Astrocyte (in vitro differentiated cells and primary cell): Measurements from ENCODE around the gene DMRTA2. TPM values are rescaled to one million over a fixed set of nuclear protein-coding genes. Genes with fewer than 3 reads are reported as not detected.

ENCODE experiments used
- DNase-seq: peaks from one replicate; pipeline ENCODE4 v3.0.0-alpha.2; 2010; ENCODE audit warnings: low read depth
- FAIRE-seq: peaks from 2 replicates; lab custom pipeline; 2011; peaks lifted over from hg19 to GRCh38; lab: Jason Lieb, UNC
- H2AFZ ChIP-seq: 2 replicates; pipeline ENCODE4 v1.6.0; 2012; ENCODE audit warnings: low read depth, low read length, inconsistent platforms
- H3K27ac ChIP-seq: 2 replicates; pipeline ENCODE4 v1.5.1; 2011; ENCODE audit warnings: low read depth, low read length, inconsistent platforms
- H3K27me3 ChIP-seq: 2 replicates; pipeline ENCODE4 v1.6.0; 2011; ENCODE audit warnings: low read length, inconsistent platforms; ENCODE audit not compliant: insufficient read depth
- H3K36me3 ChIP-seq: 2 replicates; pipeline ENCODE4 v1.5.1; 2011; ENCODE audit warnings: low read length, inconsistent platforms; ENCODE audit not compliant: insufficient read depth
- H3K4me1 ChIP-seq: 2 replicates; pipeline ENCODE4 v1.5.1; 2011; ENCODE audit warnings: low read length, inconsistent platforms; ENCODE audit not compliant: insufficient read depth
- H3K4me2 ChIP-seq: 2 replicates; pipeline ENCODE4 v1.6.0; 2012; ENCODE audit warnings: low read length, inconsistent platforms
- H3K4me3 ChIP-seq: 2 replicates; pipeline ENCODE4 v1.5.1; 2011; ENCODE audit warnings: low read depth, mild to moderate bottlenecking, low read length, inconsistent platforms; ENCODE audit not compliant: insufficient read depth
- H3K79me2 ChIP-seq: 2 replicates; pipeline ENCODE4 v1.6.0; 2012; ENCODE audit warnings: mild to moderate bottlenecking, low read length, inconsistent platforms; ENCODE audit not compliant: insufficient read depth
- H3K9ac ChIP-seq: 2 replicates; pipeline ENCODE4 v1.6.0; 2012; ENCODE audit warnings: mild to moderate bottlenecking, low read length, inconsistent platforms
- H3K9me3 ChIP-seq: 2 replicates; pipeline ENCODE4 v1.5.1; 2012; ENCODE audit warnings: low read depth, mild to moderate bottlenecking, low read length, inconsistent platforms; ENCODE audit not compliant: insufficient read depth
- H4K20me1 ChIP-seq: 2 replicates; pipeline ENCODE4 v1.6.0; 2012; ENCODE audit warnings: low read length, inconsistent platforms; ENCODE audit not compliant: insufficient read depth
- H3K27ac Mint-ChIP-seq: one replicate; pipeline ENCODE4 v1.8.0; 2021; ENCODE audit warnings: mild to moderate bottlenecking, mixed read lengths; ENCODE audit not compliant: unreplicated experiment
- H3K27me3 Mint-ChIP-seq: one replicate; pipeline ENCODE4 v1.8.0; 2021; ENCODE audit warnings: low read depth, mixed read lengths; ENCODE audit not compliant: unreplicated experiment
- H3K36me3 Mint-ChIP-seq: one replicate; pipeline ENCODE4 v1.8.0; 2021; ENCODE audit warnings: low read depth, mixed read lengths; ENCODE audit not compliant: unreplicated experiment
- H3K4me1 Mint-ChIP-seq: one replicate; pipeline ENCODE4 v1.8.0; 2021; ENCODE audit warnings: low read depth, mixed read lengths; ENCODE audit not compliant: unreplicated experiment
- H3K4me3 Mint-ChIP-seq: one replicate; pipeline ENCODE4 v1.8.0; 2021; ENCODE audit warnings: mild to moderate bottlenecking, moderate library complexity, mixed read lengths; ENCODE audit not compliant: unreplicated experiment
- H3K9me3 Mint-ChIP-seq: one replicate; pipeline ENCODE4 v1.8.0; 2021; ENCODE audit warnings: mild to moderate bottlenecking, mixed read lengths; ENCODE audit not compliant: unreplicated experiment
- CTCF ChIP-seq: IDR thresholded peaks from 2 replicates; pipeline ENCODE4 v1.5.1; 2011; ENCODE audit warnings: low read depth, mild to moderate bottlenecking, inconsistent platforms, low read length, moderate library complexity; ENCODE audit not compliant: insufficient read depth
- EZH2 ChIP-seq: IDR thresholded peaks from 2 replicates; pipeline ENCODE4 v1.6.1; 2012; ENCODE audit warnings: mild to moderate bottlenecking, low read length, inconsistent platforms; ENCODE audit not compliant: insufficient read depth
- total RNA-seq: library from RNA; stranded (reverse); gene quantifications from 2 replicates; pipeline ENCODE4 v1.2.1, GENCODE V29; 2021

The DMRTA2 gene
- total RNA-seq, 1 donor from 2014 or later: not detected

GRCh38 chr1:50421768-50422674, 1.2 kb downstream of the DMRTA2 start:
- no peak for TF ChIP-seq CTCF
- TF ChIP-seq EZH2: peak; percentile 20
- Histone ChIP-seq H3K9ac (peak overlapping the region; percentile 74), H3K4me2 (peak overlapping the region; percentile 82), H3K36me3 (no peaks in the 10 kb centered on the region), H3K27ac (peak overlapping the region; percentile 33), H4K20me1 (peaks cover 41% of the 10 kb centered on the region), H3K4me1 (peaks cover 11% of the 10 kb centered on the region), H3K9me3 (no peaks in the 10 kb centered on the region), H3K79me2 (peaks cover 26% of the 10 kb centered on the region), H3K4me3 (peak overlapping the region; percentile 54), H2AFZ (no peak overlapping the region), H3K27me3 (peaks cover 88% of the 10 kb centered on the region)
- no peak for DNase-seq
- H3K4me1 Mint-ChIP-seq: no peaks in the 10 kb centered on the region
- H3K36me3 Mint-ChIP-seq: no peaks in the 10 kb centered on the region
- no peak for FAIRE-seq
- peaks cover 76% of the 10 kb centered on the region for H3K27me3 Mint-ChIP-seq
- H3K9me3 Mint-ChIP-seq: peaks cover 29% of the 10 kb centered on the region
- H3K4me3 Mint-ChIP-seq: no peak overlapping the region
- H3K27ac Mint-ChIP-seq: peak overlapping the region; percentile 87

GRCh38 chr1:50421366-50421748, 1.9 kb downstream of the DMRTA2 start:
- Histone ChIP-seq H4K20me1 (peaks cover 40% of the 10 kb centered on the region), H3K9me3 (no peaks in the 10 kb centered on the region), H3K27me3 (peaks cover 88% of the 10 kb centered on the region), H2AFZ (peak overlapping the region; percentile 56), H3K79me2 (peaks cover 26% of the 10 kb centered on the region), H3K36me3 (no peaks in the 10 kb centered on the region), H3K9ac (peak overlapping the region; percentile 74), H3K4me3 (peak overlapping the region; percentile 37), H3K4me2 (peak overlapping the region; percentile 82), H3K4me1 (peaks cover 11% of the 10 kb centered on the region), H3K27ac (peak overlapping the region; percentile 11)
- Mint-ChIP-seq H3K4me1 (no peaks in the 10 kb centered on the region), H3K9me3 (peaks cover 28% of the 10 kb centered on the region), H3K27ac (peak overlapping the region; percentile 87), H3K36me3 (no peaks in the 10 kb centered on the region), H3K4me3 (no peak overlapping the region), H3K27me3 (peaks cover 79% of the 10 kb centered on the region)
- DNase-seq (no peak), FAIRE-seq (no peak)
- TF ChIP-seq CTCF (no peak), EZH2 (peak; percentile 85)
